K562 (cell line): ENCODE data around the gene MBNL2. TPM values are rescaled to one million over a fixed set of nuclear protein-coding genes. Genes with fewer than 3 reads are reported as not detected.

ENCODE experiments used
- ARID2 ChIP-seq: fragments of 450-650 bp; IDR thresholded peaks from 2 replicates; pipeline ENCODE4 v1.6.1; 2017; ENCODE audit warnings: antibody characterized with exemption, mild to moderate bottlenecking
- HNRNPL ChIP-seq: fragments of 200-400 bp; formaldehyde crosslinking; IDR thresholded peaks from 2 replicates; pipeline ENCODE4 v1.6.1; 2017; ENCODE audit warnings: low read depth, mild to moderate bottlenecking, low read length
- HOXB6 ChIP-seq: fragments of 250-450 bp; sonication (Bioruptor Pico); IDR thresholded peaks from 2 replicates; pipeline ENCODE4 v1.5.1; 2022; ENCODE audit warnings: mild to moderate bottlenecking, borderline replicate concordance
- NR3C1 ChIP-seq: sonication (generic); formaldehyde crosslinking; IDR thresholded peaks from 2 replicates; pipeline ENCODE4 v1.8.1; 2022; ENCODE audit warnings: missing genetic modification reagents
- OTX1 ChIP-seq: fragments of 450-650 bp; formaldehyde crosslinking; IDR thresholded peaks from 2 replicates; pipeline ENCODE4 v1.4.0; 2022; ENCODE audit warnings: mild to moderate bottlenecking
- RBM25 ChIP-seq: fragments of 200-400 bp; formaldehyde crosslinking; IDR thresholded peaks from 2 replicates; pipeline ENCODE4 v1.6.1; 2018; ENCODE audit warnings: low read length, low read depth, moderate library complexity; ENCODE audit not compliant: severe bottlenecking
- TBP ChIP-seq: optimal IDR thresholded peaks from 2 replicates; pipeline ENCODE3; 2011; ENCODE audit warnings: low read depth, low read length, improper control_type of control experiment
- U2AF2 ChIP-seq: fragments of 200-400 bp; formaldehyde crosslinking; optimal IDR thresholded peaks from 2 replicates; pipeline ENCODE3; 2017; ENCODE audit warnings: low read depth, mild to moderate bottlenecking, low read length
- ZNF239 ChIP-seq: fragments of 250-450 bp; sonication (Bioruptor Pico); IDR thresholded peaks from 2 replicates; pipeline ENCODE4 v1.4.0; 2020; ENCODE audit warnings: mild to moderate bottlenecking
- polyA plus RNA-seq, 8 experiments: library from polyadenylated mRNA; depleted of rRNA in 4 of 8; stranded (reverse) in 5 of 8; unstranded in 3 of 8; fragments of >200 nt; fragmentation: Nextera tagmentation in 2 of 8; fragmentation: Illumina TruSeq in 1 of 8; extraction: Ambion mirVana in 2 of 8; extraction: Trizol in 1 of 8; gene quantifications; 2 replicates each; pipeline versions ENCODE4 v1.2.1 to v1.2.3, GENCODE V29; 2011 to 2014; ENCODE audit warnings: inconsistent platforms in 1 of 8, missing spikeins in 1 of 8
- total RNA-seq, 7 experiments: library from RNA; depleted of rRNA in 6 of 7; stranded (reverse); fragments of >200 nt in 6 of 7; fragmentation: Illumina TruSeq in 2 of 7; extraction: Trizol in 2 of 7; gene quantifications; 2 replicates each; pipeline versions ENCODE4 v1.2.1 to v1.2.3, GENCODE V29; 2011 to 2021; ENCODE audit warnings: low replicate concordance in 1 of 7
- TF ChIP-seq, protein P1 (sequence below): sonication (generic); formaldehyde crosslinking; IDR thresholded peaks from 2 replicates; pipeline ENCODE4 v1.8.0; 2022; ENCODE audit warnings: missing genetic modification reagents, mild to moderate bottlenecking, borderline replicate concordance
- TF ChIP-seq, protein P2 (sequence below): fragments of 250-450 bp; sonication (Bioruptor Pico); IDR thresholded peaks from 2 replicates; pipeline ENCODE4 v1.5.0; 2021; ENCODE audit warnings: mild to moderate bottlenecking, borderline replicate concordance
- TF ChIP-seq, protein P3 (sequence below): sonication (generic); IDR thresholded peaks from 2 replicates; pipeline ENCODE4 v1.6.1; 2016
- TF ChIP-seq, protein P4 (sequence below): fragments of 450-650 bp; formaldehyde crosslinking; IDR thresholded peaks from 2 replicates; pipeline ENCODE4 v1.4.0; 2020; ENCODE audit warnings: mild to moderate bottlenecking, moderate library complexity
- TF ChIP-seq, protein P5 (sequence below): sonication (generic); formaldehyde crosslinking; IDR thresholded peaks from 2 replicates; pipeline ENCODE4 v1.9.0; 2022; ENCODE audit warnings: mild to moderate bottlenecking, missing genetic modification reagents
- TF ChIP-seq, protein P6 (sequence below): sonication (generic); formaldehyde crosslinking; IDR thresholded peaks from 2 replicates; pipeline ENCODE4 v1.8.1; 2023; ENCODE audit warnings: missing genetic modification reagents, mild to moderate bottlenecking, borderline replicate concordance

Gene MBNL2
- total and polyA plus RNA-seq, 9 of the 15 experiments (the other 6 are each of a cell fraction or from before 2014, with no cell fraction given): 7.0 to 24.8 (median 13.8) TPM

DNA sequence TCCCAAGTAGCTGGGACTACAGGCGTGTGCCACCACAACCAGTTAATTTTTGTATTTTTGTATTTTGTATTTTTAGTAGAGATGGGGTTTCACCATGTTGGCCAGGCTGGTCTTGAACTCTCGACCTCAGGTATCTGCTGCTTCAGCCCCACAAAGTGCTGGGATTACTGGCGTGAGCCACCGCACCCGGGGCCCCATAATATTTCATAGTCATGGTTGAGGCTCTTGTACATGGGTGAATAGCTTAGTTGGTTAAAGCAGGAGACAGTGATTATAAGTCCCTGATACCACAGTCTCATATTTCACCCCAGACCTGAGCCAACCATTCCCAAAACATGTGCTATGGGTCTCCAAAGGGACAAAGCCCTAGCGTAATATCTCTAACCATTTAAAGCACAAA lies 26.1 kb downstream of the MBNL2 start (continued):
- TF ChIP-seq, protein P1, sequence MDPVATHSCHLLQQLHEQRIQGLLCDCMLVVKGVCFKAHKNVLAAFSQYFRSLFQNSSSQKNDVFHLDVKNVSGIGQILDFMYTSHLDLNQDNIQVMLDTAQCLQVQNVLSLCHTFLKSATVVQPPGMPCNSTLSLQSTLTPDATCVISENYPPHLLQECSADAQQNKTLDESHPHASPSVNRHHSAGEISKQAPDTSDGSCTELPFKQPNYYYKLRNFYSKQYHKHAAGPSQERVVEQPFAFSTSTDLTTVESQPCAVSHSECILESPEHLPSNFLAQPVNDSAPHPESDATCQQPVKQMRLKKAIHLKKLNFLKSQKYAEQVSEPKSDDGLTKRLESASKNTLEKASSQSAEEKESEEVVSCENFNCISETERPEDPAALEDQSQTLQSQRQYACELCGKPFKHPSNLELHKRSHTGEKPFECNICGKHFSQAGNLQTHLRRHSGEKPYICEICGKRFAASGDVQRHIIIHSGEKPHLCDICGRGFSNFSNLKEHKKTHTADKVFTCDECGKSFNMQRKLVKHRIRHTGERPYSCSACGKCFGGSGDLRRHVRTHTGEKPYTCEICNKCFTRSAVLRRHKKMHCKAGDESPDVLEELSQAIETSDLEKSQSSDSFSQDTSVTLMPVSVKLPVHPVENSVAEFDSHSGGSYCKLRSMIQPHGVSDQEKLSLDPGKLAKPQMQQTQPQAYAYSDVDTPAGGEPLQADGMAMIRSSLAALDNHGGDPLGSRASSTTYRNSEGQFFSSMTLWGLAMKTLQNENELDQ: no peak
- TF ChIP-seq, protein P2, sequence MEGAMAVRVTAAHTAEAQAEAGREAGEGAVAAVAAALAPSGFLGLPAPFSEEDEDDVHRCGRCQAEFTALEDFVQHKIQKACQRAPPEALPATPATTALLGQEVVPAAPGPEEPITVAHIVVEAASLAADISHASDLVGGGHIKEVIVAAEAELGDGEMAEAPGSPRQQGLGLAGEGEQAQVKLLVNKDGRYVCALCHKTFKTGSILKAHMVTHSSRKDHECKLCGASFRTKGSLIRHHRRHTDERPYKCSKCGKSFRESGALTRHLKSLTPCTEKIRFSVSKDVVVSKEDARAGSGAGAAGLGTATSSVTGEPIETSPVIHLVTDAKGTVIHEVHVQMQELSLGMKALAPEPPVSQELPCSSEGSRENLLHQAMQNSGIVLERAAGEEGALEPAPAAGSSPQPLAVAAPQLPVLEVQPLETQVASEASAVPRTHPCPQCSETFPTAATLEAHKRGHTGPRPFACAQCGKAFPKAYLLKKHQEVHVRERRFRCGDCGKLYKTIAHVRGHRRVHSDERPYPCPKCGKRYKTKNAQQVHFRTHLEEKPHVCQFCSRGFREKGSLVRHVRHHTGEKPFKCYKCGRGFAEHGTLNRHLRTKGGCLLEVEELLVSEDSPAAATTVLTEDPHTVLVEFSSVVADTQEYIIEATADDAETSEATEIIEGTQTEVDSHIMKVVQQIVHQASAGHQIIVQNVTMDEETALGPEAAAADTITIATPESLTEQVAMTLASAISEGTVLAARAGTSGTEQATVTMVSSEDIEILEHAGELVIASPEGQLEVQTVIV (CRISPR knock-in tag): no peak
- TF ChIP-seq U2AF2 (no peak), TBP (peak; percentile 88), HNRNPL (no peak), NR3C1 (CRISPR knock-in tag) (no peak), RBM25 (no peak), ARID2 (no peak), HOXB6 (CRISPR knock-in tag) (no peak), OTX1 (CRISPR knock-in tag) (no peak), ZNF239 (no peak)
- TF ChIP-seq, protein P3, sequence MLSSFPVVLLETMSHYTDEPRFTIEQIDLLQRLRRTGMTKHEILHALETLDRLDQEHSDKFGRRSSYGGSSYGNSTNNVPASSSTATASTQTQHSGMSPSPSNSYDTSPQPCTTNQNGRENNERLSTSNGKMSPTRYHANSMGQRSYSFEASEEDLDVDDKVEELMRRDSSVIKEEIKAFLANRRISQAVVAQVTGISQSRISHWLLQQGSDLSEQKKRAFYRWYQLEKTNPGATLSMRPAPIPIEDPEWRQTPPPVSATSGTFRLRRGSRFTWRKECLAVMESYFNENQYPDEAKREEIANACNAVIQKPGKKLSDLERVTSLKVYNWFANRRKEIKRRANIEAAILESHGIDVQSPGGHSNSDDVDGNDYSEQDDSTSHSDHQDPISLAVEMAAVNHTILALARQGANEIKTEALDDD: peak; percentile 72
- TF ChIP-seq, protein P4, sequence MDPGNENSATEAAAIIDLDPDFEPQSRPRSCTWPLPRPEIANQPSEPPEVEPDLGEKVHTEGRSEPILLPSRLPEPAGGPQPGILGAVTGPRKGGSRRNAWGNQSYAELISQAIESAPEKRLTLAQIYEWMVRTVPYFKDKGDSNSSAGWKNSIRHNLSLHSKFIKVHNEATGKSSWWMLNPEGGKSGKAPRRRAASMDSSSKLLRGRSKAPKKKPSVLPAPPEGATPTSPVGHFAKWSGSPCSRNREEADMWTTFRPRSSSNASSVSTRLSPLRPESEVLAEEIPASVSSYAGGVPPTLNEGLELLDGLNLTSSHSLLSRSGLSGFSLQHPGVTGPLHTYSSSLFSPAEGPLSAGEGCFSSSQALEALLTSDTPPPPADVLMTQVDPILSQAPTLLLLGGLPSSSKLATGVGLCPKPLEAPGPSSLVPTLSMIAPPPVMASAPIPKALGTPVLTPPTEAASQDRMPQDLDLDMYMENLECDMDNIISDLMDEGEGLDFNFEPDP (CRISPR knock-in tag): no peak
- TF ChIP-seq, protein P5, sequence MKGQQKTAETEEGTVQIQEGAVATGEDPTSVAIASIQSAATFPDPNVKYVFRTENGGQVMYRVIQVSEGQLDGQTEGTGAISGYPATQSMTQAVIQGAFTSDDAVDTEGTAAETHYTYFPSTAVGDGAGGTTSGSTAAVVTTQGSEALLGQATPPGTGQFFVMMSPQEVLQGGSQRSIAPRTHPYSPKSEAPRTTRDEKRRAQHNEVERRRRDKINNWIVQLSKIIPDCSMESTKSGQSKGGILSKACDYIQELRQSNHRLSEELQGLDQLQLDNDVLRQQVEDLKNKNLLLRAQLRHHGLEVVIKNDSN (CRISPR knock-in tag): no peak
- TF ChIP-seq, protein P6, sequence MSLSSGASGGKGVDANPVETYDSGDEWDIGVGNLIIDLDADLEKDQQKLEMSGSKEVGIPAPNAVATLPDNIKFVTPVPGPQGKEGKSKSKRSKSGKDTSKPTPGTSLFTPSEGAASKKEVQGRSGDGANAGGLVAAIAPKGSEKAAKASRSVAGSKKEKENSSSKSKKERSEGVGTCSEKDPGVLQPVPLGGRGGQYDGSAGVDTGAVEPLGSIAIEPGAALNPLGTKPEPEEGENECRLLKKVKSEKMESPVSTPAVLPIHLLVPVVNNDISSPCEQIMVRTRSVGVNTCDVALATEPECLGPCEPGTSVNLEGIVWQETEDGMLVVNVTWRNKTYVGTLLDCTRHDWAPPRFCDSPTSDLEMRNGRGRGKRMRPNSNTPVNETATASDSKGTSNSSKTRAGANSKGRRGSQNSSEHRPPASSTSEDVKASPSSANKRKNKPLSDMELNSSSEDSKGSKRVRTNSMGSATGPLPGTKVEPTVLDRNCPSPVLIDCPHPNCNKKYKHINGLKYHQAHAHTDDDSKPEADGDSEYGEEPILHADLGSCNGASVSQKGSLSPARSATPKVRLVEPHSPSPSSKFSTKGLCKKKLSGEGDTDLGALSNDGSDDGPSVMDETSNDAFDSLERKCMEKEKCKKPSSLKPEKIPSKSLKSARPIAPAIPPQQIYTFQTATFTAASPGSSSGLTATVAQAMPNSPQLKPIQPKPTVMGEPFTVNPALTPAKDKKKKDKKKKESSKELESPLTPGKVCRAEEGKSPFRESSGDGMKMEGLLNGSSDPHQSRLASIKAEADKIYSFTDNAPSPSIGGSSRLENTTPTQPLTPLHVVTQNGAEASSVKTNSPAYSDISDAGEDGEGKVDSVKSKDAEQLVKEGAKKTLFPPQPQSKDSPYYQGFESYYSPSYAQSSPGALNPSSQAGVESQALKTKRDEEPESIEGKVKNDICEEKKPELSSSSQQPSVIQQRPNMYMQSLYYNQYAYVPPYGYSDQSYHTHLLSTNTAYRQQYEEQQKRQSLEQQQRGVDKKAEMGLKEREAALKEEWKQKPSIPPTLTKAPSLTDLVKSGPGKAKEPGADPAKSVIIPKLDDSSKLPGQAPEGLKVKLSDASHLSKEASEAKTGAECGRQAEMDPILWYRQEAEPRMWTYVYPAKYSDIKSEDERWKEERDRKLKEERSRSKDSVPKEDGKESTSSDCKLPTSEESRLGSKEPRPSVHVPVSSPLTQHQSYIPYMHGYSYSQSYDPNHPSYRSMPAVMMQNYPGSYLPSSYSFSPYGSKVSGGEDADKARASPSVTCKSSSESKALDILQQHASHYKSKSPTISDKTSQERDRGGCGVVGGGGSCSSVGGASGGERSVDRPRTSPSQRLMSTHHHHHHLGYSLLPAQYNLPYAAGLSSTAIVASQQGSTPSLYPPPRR (CRISPR knock-in tag): no peak
